ENCODE measurements around the gene CACNA1C. TPM values are rescaled to one million over a fixed set of nuclear protein-coding genes. Genes with fewer than 3 reads are reported as not detected.

The CACNA1C gene
- total RNA-seq, 1 donor from 2014 or later = 102 TPM

DNA sequence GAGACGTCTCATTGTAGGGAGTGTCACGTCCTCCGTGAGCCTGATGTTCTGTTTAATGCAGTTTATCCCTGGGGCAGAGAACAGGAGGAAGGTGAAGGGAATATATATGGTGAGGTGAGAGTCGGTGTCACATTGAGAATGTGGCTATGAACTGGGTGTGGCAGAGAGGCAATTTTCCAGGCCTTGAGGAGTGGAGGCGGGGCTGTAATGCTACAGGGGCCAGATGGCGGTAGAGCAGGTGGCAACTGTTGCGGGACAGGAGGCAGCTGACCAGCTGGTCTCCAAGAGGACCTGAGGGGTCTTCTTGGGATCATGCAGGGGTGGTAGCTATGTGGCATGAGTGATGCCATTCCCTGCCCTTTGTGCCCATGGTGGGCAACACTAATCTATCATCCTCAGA, 59.6 kb downstream of the CACNA1C start:
- no peaks in the 10 kb centered on the region for H3K27me3 ChIP-seq
- TF ChIP-seq, protein P1, sequence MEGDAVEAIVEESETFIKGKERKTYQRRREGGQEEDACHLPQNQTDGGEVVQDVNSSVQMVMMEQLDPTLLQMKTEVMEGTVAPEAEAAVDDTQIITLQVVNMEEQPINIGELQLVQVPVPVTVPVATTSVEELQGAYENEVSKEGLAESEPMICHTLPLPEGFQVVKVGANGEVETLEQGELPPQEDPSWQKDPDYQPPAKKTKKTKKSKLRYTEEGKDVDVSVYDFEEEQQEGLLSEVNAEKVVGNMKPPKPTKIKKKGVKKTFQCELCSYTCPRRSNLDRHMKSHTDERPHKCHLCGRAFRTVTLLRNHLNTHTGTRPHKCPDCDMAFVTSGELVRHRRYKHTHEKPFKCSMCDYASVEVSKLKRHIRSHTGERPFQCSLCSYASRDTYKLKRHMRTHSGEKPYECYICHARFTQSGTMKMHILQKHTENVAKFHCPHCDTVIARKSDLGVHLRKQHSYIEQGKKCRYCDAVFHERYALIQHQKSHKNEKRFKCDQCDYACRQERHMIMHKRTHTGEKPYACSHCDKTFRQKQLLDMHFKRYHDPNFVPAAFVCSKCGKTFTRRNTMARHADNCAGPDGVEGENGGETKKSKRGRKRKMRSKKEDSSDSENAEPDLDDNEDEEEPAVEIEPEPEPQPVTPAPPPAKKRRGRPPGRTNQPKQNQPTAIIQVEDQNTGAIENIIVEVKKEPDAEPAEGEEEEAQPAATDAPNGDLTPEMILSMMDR (IDR thresholded peaks at IDR 0.05) = no peak
- H3K36me3 ChIP-seq = peaks cover 6 to 14% of the 10 kb centered on the region in 2 donors
- no peak overlapping the region for H3K4me3 ChIP-seq
- H3K27ac ChIP-seq = peak overlapping the region; percentile 72 to 75
- no peaks in the 10 kb centered on the region for H3K9me3 ChIP-seq
- DNase-seq (ENCODE audit: low spot score in 2 of 2) = no peak
- peaks cover 12 to 53% of the 10 kb centered on the region in 2 donors for H3K4me1 ChIP-seq
- intact Hi-C loops (cut with DNase I) = no loop called here

DNA sequence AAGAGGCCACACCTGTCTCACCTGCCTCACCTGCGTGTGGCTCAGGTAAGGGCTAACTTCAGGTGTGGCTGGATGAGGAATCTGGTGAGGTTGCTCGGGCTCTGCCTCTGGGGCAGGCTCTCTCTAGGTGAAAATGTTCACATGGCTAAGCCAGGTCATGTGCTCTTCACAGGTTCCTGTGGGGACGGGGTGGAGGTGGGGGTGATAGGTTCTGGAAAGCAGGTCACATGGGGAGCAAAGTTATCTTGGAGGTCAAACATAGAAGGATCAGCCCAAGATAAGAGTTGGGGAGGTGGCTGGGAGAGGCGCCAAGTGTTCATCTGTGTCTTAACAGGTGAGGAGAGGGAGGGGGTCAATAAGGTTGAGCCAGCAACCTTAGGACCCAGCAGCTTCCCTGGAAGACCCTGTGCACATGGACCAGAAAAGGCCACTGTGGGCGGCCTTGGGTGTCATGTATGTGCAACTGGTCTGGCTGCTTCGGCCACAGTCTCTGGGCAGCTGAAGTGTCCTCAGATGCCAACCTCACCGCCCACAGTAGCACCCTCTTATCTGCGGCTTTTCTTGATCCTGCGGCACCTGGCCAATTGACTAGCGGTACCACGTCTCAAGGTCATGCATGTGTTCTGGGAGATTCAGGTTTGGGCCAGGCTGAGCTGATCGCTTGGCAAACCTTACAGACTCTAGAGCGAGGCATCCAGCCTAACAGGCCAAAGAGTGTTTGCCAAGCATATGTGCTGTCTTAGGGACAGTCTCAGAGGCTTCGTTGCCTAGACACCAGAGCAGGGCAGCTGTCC, 60.5 kb downstream of the CACNA1C start:
- H3K27me3 ChIP-seq = no peaks in the 10 kb centered on the region
- peak overlapping the region; percentile 72 to 75 for H3K27ac ChIP-seq
- intact Hi-C loops (cut with DNase I) = no loop called here
- peaks cover 12 to 59% of the 10 kb centered on the region in 2 donors for H3K4me1 ChIP-seq
- no peaks in the 10 kb centered on the region for H3K9me3 ChIP-seq
- peaks cover 6 to 14% of the 10 kb centered on the region in 2 donors for H3K36me3 ChIP-seq
- no peak overlapping the region for H3K4me3 ChIP-seq
- TF ChIP-seq, protein P1 (IDR thresholded peaks at IDR 0.05) = no peak
- DNase-seq (ENCODE audit: low spot score in 2 of 2) = no peak

DNA sequence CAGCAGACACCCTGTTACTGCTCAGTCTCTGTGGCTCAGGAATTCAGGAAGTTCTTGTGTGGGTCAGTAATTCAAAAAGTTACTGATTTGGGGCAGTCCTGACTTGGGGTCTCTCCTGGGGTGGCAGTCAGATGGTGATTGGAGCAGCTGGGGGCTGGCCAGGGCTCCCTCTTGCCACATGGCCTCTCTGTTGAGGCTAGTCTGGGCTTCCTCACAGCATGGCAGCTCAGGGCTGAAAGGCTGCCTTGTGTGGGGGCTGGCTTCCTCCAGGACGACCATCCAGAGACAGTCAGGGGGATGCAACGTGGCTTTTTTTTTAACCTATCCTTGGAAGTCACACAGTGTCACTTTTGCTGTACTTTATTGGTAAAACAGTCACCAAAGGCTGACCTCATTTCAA, 61.3 kb downstream of the CACNA1C start:
- intact Hi-C loops (cut with DNase I) = loop anchor here (2.0 kb wide), 1 partner anchor 57 kb away; no protein-coding TSS in a partner anchor
- Histone ChIP-seq H3K27ac (peak overlapping the region; percentile 72 to 75), H3K36me3 (peaks cover 6 to 14% of the 10 kb centered on the region in 2 donors), H3K4me3 (no peak overlapping the region), H3K27me3 (no peaks in the 10 kb centered on the region), H3K9me3 (no peaks in the 10 kb centered on the region), H3K4me1 (peaks cover 15 to 62% of the 10 kb centered on the region in 2 donors)
- TF ChIP-seq, protein P1 (IDR thresholded peaks at IDR 0.05) = no peak
- no peak for DNase-seq (ENCODE audit: low spot score in 2 of 2)

DNA sequence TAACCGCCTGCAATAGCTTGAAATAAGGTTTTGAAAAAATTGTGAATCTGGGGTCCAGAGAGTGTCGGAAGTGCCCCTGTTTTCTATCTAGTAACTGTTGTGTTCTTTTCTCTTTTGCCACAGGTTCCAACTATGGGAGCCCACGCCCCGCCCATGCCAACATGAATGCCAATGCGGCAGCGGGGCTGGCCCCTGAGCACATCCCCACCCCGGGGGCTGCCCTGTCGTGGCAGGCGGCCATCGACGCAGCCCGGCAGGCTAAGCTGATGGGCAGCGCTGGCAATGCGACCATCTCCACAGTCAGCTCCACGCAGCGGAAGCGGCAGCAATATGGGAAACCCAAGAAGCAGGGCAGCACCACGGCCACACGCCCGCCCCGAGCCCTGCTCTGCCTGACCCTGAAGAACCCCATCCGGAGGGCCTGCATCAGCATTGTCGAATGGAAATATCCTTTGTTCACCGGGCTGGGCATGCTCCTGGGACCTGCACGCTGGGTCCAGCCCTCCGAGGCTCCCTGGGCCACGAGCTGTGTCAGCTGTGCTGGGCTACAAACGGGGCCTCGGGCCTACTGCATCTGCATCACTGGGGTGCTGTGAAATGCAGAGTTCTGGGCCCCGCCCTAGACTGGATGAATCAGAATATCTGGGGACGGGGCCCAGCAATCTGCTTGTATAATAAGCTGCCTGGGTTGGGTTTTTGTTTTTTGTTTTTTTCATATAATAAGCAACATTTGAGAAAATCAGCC, 62.5 kb downstream of the CACNA1C start:
- no peaks in the 10 kb centered on the region for H3K27me3 ChIP-seq
- H3K36me3 ChIP-seq = peaks cover 6 to 14% of the 10 kb centered on the region in 2 donors
- no peak overlapping the region for H3K27ac ChIP-seq
- intact Hi-C loops (cut with DNase I) = loop anchor here (2.0 kb wide), 1 partner anchor 58 kb away; no protein-coding TSS in a partner anchor
- TF ChIP-seq, protein P1 (IDR thresholded peaks at IDR 0.05) = no peak
- H3K4me3 ChIP-seq = no peak overlapping the region
- no peak for DNase-seq (ENCODE audit: low spot score in 2 of 2)
- H3K9me3 ChIP-seq = no peaks in the 10 kb centered on the region
- peaks cover 21 to 69% of the 10 kb centered on the region in 2 donors for H3K4me1 ChIP-seq

DNA sequence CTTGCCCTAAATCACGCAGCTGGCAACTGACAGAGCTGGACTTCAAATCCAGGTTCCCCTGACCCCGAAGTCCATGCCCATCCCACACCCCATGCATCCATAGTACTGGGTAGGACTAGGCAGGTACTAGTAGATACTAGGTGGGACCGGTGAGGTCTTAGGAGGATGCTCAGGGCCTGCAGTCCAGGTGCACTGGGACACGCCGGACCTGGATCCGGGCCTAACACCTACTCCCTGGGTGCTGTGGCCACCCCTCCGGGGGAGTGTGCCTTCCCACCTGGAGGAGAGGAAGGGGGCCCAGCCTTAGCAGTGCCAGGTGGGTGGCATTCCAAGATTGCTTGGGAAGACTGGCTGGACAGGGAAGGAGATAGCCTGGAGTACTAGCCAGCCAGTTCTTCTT, 64.8 kb downstream of the CACNA1C start:
- Histone ChIP-seq H3K27ac (peak overlapping the region; percentile 76 to 81), H3K27me3 (no peaks in the 10 kb centered on the region), H3K4me1 (peaks cover 16 to 56% of the 10 kb centered on the region in 2 donors), H3K36me3 (peaks cover 6 to 14% of the 10 kb centered on the region in 2 donors), H3K4me3 (no peak overlapping the region), H3K9me3 (no peaks in the 10 kb centered on the region)
- TF ChIP-seq, protein P1 (IDR thresholded peaks at IDR 0.05) = no peak
- intact Hi-C loops (cut with DNase I) = no loop called here
- DNase-seq (ENCODE audit: low spot score in 2 of 2) = no peak
